ACHN (cell line): ENCODE data around the gene SLC16A8.
"Not testable (repeated sequence)": the region's sequence is repeated elsewhere in the genome, so short reads cannot be mapped to it uniquely, and the experiment has no call there.

Source experiments
- DNase-seq: peaks from one replicate; pipeline ENCODE4 v3.0.0-alpha.2; 2015
- in situ Hi-C: cut with HindIII; loops from 2 replicates; pipeline ENCODE4 v1.10.0; 2017; ENCODE audit warnings: low sequenced_read_pairs, low pct_ligation_motif_present, low pct_unique_long_range_greater_than_20kb

SLC16A8 gene

GRCh38 chr22:38038426-38038825 is 45.6 kb downstream of the SLC16A8 start:
- DNase-seq, result no peak
- in situ Hi-C loops, result no loop called here

GRCh38 chr22:38037367-38038150 is 46.4 kb downstream of the SLC16A8 start:
- DNase-seq, in situ Hi-C loops: not testable (repeated sequence)

GRCh38 chr22:38036392-38037062 is 47.5 kb downstream of the SLC16A8 start:
- DNase-seq, result no peak
- in situ Hi-C loops, result no loop called here

- no peak for DNase-seq
- in situ Hi-C loops, result no loop called here
Observed at GRCh38 chr22:38035530-38035885, 48.5 kb downstream of the SLC16A8 start.

GRCh38 chr22:38034884-38035529 is 49.0 kb downstream of the SLC16A8 start:
- in situ Hi-C loops, result no loop called here
- DNase-seq, result no peak

- DNase-seq, result peak; percentile 87
- in situ Hi-C loops, result no loop called here
Observed at GRCh38 chr22:38034278-38034882, 49.6 kb downstream of the SLC16A8 start.

GRCh38 chr22:38033522-38034277 is 50.3 kb downstream of the SLC16A8 start:
- in situ Hi-C loops, result no loop called here
- no peak for DNase-seq

GRCh38 chr22:38032681-38033521 is 51.1 kb downstream of the SLC16A8 start:
- peak; percentile 34 for DNase-seq
- in situ Hi-C loops, result no loop called here

- DNase-seq, result no peak
- in situ Hi-C loops, result no loop called here
Observed at GRCh38 chr22:38031491-38031890, 52.5 kb downstream of the SLC16A8 start.

- in situ Hi-C loops, result no loop called here
- no peak for DNase-seq
Observed at GRCh38 chr22:38030311-38031133, 53.5 kb downstream of the SLC16A8 start.

- in situ Hi-C loops, result no loop called here
- DNase-seq, result no peak
Observed at GRCh38 chr22:38029901-38030300, 54.1 kb downstream of the SLC16A8 start.

GRCh38 chr22:38029370-38029769 is 54.6 kb downstream of the SLC16A8 start:
- no peak for DNase-seq
- in situ Hi-C loops, result no loop called here

- in situ Hi-C loops, result no loop called here
- DNase-seq, result no peak
Observed at GRCh38 chr22:38028344-38029130, 55.4 kb downstream of the SLC16A8 start.
